Glomerular endothelial cell (primary cell): ENCODE measurements around the gene OCIAD1. TPM values are rescaled to one million over a fixed set of nuclear protein-coding genes. Genes with fewer than 3 reads are reported as not detected.
"Not testable (repeated sequence)": the region's sequence is repeated elsewhere in the genome, so short reads cannot be mapped to it uniquely, and the experiment has no call there.

Experiments used
- DNase-seq: peaks from one replicate; pipeline ENCODE4 v3.0.0-alpha.2; 2011; ENCODE audit warnings: low read depth, low spot score; ENCODE audit errors: extremely low read depth
- total RNA-seq: library from RNA; depleted of rRNA; stranded (reverse); fragments of >200 nt; gene quantifications from 2 replicates; pipeline ENCODE4 v1.2.3, GENCODE V29; 2015

OCIAD1 gene
- total RNA-seq, 1 donor from 2014 or later = 136 TPM

DNA sequence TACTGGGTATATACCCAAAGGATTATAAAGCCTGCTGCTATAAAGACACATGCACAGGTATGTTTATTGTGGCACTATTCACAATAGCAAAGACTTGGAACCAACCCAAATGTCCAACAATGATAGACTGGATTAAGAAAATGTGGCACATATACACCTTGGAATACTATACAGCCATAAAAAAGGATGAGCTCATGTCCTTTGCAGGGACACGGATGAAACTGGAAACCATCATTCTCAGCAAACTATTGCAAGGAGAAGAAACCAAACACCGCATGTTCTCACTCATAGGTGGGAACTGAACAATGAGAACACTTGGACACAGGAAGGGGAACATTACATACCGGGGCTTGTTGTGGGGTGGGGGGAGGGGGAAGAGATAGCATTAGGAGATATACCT is 58.9 kb downstream of the OCIAD1 start:
- DNase-seq = not testable (repeated sequence)

DNA sequence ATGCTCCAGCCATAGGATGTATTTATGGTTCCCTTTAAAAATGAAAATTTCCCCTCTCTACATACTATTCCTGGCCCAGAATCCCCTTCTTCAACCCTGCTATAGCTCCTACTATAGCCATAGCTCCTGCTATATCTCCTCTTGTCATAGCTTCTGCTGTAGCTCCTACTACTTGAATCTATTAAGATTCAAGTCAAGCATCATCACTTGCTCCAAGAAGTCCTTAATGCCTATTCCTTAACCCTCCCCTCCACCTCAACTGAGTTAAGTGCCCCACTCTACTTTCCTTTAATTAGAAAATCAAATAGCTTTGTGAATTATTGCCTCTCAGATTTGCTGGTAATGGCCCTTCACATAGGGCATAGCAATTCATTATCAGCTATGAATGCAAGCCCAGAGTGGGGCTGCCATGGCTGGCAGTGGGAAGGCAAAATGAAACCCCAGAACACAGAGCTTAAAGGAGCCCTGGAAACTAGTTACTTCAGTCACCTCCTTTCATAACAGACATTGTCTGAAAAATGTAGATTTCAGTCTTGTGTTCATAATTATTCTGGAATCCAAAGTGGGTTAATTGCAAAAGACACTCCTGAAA is 60.2 kb downstream of the OCIAD1 start:
- DNase-seq = no peak

DNA sequence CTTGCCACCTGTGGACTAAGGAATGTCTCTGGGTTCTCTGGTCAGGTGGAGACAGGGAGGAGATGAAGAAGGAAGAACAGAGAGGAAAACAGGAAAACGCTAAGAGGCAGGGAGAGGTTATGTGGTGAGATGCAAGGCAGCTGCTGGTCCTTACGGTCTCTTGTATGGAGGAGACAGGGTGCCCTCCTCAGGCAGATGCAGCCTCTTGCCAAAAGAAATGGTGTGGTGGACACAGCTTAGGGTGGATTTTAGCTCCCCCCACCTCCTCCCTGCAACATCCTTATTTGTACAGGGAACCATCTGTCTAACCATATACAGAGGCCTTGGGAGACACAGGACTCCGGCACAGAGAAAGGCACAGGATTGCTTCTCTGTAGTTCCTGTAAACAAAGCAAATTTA is 66.0 kb downstream of the OCIAD1 start:
- no peak for DNase-seq

DNA sequence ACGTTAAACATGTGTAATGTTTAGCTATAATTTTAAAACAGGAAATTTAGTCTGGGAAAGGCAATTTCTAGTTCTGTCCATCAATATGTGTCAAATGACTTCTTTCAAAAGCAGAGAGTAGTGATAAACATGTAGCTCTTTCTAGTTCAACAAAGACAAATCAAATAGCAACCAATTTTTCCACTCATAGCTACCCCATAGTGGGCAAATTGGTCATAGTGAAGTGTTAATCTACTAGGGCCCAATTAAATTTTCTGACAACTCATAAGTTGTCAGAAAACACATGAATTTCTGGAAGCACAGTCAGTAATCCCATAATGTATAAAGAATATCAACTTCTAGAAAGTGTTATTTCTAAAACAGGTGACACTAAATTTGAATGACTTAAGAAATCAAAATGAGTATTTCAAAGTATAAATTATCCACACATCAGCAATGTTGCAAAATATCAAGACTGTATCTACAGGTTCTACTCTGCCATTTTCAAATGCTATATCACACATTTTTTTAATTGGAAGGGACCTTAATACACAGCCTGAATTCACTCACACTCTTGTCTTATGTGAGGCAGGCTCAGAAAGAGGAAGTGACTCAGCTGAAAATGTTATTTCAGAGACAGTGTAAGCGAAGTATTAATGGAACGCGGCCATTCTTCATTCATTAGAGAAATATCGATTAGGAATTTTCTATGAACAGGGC is 68.0 kb downstream of the OCIAD1 start:
- DNase-seq = no peak

DNA sequence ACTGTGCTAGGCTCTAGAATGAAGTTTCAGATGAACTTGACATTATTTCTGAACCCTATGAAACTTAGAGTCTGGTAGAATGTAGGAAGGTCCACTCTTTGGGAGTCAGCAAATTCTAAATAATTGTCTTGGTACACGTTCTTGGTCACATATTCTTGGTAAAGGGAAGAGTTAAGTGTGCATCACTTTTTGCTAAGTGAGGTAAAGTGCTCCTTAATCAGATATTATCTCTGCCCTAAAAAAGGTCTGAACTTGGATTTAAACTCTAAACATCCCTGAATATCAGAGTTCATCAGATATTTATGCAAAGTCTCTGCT is 68.5 kb downstream of the OCIAD1 start:
- no peak for DNase-seq

DNA sequence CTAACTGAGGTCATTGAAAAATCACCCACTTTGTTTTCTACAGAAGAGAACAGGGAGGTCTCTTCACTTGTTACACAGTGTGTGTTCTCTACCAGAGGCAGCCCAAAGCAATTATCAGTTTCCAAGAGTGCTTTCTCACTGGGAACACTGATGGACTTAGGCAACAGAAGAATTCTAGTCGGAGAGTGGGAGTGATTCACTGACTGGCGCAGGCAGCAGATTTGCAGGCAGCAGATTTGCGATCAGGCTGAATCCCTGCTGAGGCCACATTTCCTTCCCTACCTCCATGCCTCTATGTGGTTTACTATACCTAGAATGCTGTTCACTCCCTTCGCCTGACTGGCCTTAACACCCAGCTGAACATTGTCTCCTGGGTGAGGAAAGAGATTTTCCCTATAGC is 69.1 kb downstream of the OCIAD1 start:
- no peak for DNase-seq

DNA sequence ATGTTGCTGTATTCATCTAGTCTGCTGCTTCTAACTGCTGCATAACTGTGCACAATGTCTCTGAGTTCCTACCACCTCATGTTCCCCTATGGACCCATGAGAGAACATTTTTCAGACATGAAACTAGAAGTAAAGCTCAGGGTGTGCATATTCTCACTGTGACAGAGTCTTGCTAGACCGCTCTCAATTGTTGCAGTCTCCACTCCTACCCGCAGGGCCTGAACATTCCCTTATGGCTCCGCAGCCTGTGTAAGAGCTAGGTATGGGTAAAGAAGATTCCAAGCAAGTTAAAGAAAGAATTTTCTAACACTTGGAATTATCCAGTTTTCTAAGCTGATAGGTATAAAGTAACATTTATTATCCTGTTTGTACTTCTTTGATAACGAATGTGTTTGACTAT is 70.3 kb downstream of the OCIAD1 start:
- no peak for DNase-seq

DNA sequence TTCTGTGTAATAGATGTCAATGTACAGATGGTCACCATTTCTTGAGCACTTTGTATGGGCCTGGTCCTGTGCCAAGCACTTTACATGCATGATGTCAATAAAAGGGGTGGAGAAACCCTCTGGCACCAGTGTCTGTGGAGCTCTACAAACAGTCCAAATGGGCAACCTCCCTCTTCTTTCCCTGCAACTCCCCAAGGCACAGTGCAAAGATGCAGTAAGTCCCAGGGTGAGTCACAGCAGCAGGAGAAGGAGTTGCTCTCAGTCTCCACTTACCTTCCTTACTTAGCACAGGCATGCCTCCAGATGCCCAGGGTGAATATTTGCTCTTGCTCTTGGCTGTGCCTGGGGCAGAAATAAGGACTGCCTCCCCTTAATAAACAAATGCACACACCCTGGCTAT is 71.4 kb downstream of the OCIAD1 start:
- no peak for DNase-seq

DNA sequence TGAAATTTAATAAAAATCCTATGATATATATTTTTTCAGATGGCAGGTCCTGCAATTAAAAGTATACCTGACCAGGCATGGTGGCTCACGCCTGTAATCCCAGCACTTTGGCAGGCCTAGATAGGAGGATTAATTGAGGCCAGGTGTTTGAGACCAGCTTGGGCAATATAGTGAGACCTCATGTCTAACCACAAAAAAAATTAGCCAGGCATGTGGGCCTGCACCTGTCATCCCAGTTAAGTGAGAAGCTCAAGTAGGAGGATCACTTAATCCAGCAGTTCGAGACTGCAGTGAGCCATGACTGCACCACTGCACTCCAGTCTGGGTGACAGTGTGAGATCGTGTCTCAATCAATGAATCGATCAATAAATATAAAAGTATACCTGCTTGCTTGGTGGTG is 73.2 kb downstream of the OCIAD1 start:
- no peak for DNase-seq

DNA sequence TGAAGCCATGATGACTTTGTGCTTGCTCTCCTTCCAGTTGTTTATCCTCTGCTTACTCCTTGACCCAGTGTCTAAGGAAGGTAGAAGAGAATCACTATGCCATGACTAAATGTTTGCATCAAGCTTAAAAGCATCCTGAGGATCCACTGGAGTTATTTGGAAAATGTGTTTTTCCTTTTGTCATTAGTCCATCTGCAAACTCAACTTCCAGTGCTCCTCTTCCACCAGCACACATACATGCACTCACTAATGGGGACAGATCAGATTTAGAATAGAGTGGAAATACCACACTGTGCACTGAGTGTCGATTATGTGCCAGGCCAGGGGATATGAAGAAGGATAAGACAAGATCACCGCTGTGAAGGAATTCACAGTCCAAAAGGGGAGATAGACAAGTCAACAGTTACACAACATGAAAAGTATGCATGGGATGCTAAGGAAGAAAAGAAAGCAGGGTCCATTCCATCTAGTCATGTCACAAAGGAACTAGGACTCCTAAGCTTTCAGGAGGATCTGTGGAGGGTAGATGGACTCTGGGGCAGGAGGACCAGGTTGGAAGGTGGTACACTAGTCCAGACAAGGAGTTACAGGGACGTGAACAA is 73.8 kb downstream of the OCIAD1 start:
- no peak for DNase-seq

DNA sequence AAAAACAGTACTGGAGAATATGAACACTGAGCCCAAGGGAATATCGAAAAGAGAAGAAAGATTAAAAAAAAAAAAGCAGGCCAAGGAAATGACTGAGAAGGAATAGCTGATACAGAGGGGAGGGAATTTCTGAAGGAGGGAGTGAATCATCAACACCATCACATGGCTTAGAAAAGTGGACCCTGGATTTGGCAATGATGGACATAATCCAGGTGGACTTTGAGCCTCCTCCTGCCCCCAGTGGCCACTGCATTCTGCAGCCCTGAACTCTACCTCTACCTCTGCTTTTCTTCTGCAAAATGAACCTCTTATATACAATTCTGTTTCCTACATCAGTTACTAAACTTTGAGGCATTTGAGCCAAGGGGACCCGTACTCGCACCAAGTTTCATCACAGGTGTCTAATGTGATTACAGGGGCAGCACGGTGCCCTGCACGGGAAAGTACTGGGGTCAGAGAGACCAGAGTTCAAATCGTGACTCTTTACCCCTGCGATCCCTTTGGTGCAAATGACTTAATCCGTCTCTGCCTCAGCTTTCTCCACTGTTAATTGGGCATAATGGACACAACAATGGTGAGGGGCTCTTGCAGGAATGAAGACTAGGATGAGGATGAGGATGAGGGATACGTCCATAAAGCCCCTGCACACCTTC is 74.6 kb downstream of the OCIAD1 start:
- DNase-seq = no peak

DNA sequence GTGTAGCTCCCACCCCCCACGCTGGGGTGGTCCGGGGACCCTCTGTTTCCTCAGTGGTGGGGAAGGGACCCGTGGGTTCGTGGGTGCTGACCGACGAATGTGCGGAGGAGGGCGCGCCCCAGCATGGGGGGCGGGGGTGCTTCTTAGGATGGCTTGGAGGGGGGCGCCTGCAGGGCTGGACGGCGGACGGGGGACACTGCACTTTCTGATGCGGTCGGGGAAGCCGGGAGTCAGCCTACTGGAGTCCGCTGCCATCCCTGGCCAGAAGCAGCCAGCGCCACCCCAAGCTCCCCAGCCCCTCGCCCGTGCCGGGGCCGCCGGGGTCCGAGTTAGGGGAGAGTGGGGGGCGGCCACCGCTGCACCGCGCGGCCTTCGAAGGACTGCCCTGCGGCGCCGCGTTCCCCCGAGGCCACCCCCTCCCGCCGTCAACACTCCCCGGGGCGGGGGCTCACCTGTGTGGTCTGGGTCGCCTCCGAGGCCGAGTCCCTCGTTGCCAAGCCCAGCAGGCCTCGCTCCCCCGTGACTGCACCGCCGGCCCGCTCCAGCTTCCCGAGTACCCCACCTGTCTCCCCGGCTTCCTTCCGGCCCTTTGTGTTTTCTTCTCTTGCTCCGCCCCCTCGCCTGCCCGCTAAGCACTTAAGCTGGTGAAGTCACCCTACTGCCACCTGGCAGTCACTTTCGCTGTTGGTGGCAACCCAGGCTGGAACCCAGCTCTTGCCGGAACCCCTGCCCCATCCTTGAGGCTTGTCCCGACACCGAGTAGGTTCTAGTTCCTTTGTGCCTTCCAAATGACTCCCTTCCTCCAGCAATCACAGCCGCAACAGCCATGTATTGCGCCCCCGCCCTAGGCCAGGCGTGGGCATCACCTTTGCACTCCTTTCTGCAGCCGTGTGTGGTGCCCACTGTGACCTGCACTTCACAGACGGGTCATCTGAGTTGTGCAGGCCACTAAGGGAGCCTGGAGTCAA is 75.6 kb downstream of the OCIAD1 start, which contains the start of gene OCIAD2:
Gene OCIAD2 (minus strand): TSS at position 569 of the 968 bp plus-strand sequence. CDS start 2,225 bp downstream, outside the sequence.
- DNase-seq = no peak

DNA sequence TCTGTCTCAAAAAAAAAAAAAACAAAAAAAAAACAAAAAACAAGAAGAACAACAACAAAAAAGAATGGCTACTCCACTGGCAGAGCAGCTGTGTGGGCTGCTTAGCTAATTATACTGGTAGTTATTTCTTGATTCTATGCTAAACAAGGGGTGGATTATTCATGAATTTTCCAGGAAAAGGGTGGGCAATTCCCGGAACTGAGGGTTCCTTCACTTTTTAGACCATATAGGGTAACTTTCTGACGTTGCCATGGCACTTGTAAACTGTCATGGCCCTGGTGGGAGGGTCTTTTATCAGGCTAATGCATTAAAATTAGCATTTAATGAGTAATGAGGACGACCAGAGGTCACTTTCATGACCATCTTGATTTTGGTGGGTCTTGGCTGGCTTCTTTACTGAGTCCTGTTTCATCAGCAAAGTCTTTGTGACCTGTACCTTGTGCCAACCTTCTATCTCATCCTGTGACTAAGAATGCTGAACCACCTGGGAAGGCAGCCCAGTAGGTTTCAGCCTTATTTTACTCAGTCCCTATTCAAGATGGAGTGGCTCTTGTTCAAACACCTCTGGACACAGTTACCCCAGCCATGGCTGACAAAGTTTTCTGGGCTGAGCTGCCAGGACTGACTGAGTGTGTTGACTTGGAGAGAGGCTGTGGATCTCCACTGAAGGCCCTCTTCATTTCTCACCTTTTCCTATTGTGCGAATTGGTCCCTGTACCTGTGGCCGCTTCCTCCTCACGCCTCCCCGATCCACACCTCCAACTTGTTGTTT is 77.0 kb downstream of the OCIAD1 start:
- no peak for DNase-seq

DNA sequence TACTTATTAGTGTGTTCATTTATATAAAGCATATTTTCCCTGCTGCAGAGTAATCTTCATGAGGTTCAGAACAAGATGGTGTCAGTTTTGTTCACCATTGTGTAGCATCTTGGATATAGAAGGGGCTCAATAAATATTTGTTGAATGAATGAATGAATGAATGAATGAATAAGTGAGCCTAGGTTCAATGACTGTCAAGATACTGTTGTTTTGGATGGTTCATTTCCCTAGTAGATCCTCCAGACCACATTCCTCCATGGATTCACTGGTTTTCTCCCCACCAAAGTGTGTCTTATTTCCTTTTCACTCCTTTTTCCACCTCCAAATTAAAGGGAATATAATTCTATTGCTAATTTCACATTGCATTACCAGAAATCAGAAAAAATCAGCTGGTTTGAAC is 77.8 kb downstream of the OCIAD1 start:
- no peak for DNase-seq

DNA sequence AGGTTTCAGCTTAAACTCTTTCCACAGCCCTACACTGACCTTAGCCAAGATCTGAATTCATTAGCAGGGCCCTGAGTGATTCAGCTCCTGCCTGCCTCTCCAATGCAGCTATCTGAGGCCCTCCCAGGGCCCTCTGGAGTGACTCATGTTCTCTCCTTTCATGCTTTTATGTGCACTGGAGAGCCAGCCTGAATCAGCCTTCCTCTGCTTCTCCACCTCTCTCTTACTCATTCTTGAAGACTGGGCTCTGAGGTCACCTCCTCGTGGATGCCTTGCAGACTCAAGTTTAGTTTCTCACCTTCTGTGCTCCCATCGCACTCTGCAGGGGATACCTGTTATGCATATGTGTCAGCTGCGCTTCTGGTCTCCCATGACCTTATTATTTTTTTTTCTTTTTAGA is 78.8 kb downstream of the OCIAD1 start:
- DNase-seq = peak; percentile 87

DNA sequence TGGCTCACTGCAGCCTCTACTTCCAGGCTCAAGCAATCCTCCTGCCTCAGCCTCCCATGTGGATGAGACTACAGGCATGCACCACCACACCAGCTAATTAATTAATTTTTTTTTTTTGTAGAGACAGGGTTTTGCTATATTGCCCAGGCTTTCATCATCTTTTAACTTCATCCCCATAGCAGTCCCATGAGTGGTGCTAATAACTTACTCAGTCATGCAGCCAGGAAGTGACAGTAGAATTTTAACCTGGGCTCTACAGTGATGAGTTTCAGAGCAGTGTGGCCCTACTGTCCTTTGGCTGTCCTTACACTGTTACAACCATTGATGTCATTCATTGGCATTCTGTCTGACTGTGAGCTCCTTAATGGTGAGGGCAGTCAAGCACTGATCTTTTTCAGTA is 79.6 kb downstream of the OCIAD1 start:
- DNase-seq = no peak
